ENCODE measurements around the gene EYA4.

Gene EYA4

GRCh38 chr6:133290930-133291329, 49.8 kb downstream of the EYA4 start:
- H3K9me2 ChIP-seq (replicated peaks; ENCODE audit: low read depth, low read length), result no peaks in the 10 kb centered on the region
- H3K79me2 ChIP-seq (ENCODE audit: insufficient read depth, low read length), result no peaks in the 10 kb centered on the region
- no peaks in the 10 kb centered on the region for H3F3A ChIP-seq (ENCODE audit: low read depth)
- no peak overlapping the region for H3K4me2 ChIP-seq (ENCODE audit: low read depth, low read length, poor library complexity, severe bottlenecking)
- H2AFZ ChIP-seq (ENCODE audit: low read length), result no peak overlapping the region
- no peaks in the 10 kb centered on the region for H3K4me1 ChIP-seq (ENCODE audit: insufficient read depth, low read length, poor library complexity, severe bottlenecking)
- no peaks in the 10 kb centered on the region for H3K36me3 ChIP-seq (ENCODE audit: insufficient read depth, low read length)
- TF ChIP-seq CTCF (conservative IDR thresholded peaks at IDR 0.05; ENCODE audit: low read length) (no peak), EZH2phosphoT487 (IDR thresholded peaks at IDR 0.05; ENCODE audit: borderline replicate concordance) (no peak)
- no peaks in the 10 kb centered on the region for H3K27me3 ChIP-seq (ENCODE audit: insufficient read depth, low read length, poor library complexity, severe bottlenecking)
- no peaks in the 10 kb centered on the region for H3K9me3 ChIP-seq (ENCODE audit: insufficient read depth, low read depth, low read length)
- no peaks in the 10 kb centered on the region for H4K20me1 ChIP-seq (ENCODE audit: insufficient read depth, low read length, poor library complexity, severe bottlenecking)
- H3K4me3 ChIP-seq (ENCODE audit: low read length, poor library complexity, severe bottlenecking), result no peak overlapping the region
- H3K9ac ChIP-seq (ENCODE audit: low read depth, low read length, poor library complexity, severe bottlenecking), result no peak overlapping the region

- Histone ChIP-seq H2AFZ (ENCODE audit: low read length) (no peak overlapping the region), H3K36me3 (ENCODE audit: insufficient read depth, low read length) (no peaks in the 10 kb centered on the region), H4K20me1 (ENCODE audit: insufficient read depth, low read length, poor library complexity, severe bottlenecking) (no peaks in the 10 kb centered on the region), H3K27me3 (ENCODE audit: insufficient read depth, low read length, poor library complexity, severe bottlenecking) (no peaks in the 10 kb centered on the region), H3K9ac (ENCODE audit: low read depth, low read length, poor library complexity, severe bottlenecking) (no peak overlapping the region), H3K9me3 (ENCODE audit: insufficient read depth, low read depth, low read length) (no peaks in the 10 kb centered on the region), H3K79me2 (ENCODE audit: insufficient read depth, low read length) (no peaks in the 10 kb centered on the region), H3K4me2 (ENCODE audit: low read depth, low read length, poor library complexity, severe bottlenecking) (no peak overlapping the region), H3F3A (ENCODE audit: low read depth) (no peaks in the 10 kb centered on the region), H3K9me2 (replicated peaks; ENCODE audit: low read depth, low read length) (no peaks in the 10 kb centered on the region), H3K4me3 (ENCODE audit: low read length, poor library complexity, severe bottlenecking) (no peak overlapping the region), H3K4me1 (ENCODE audit: insufficient read depth, low read length, poor library complexity, severe bottlenecking) (no peaks in the 10 kb centered on the region)
- TF ChIP-seq CTCF (conservative IDR thresholded peaks at IDR 0.05; ENCODE audit: low read length), result no peak
- no peak for TF ChIP-seq EZH2phosphoT487 (IDR thresholded peaks at IDR 0.05; ENCODE audit: borderline replicate concordance)
These were observed 50.5 kb downstream of the EYA4 start for GRCh38 chr6:133291671-133292070.

GRCh38 chr6:133297657-133298056, 56.5 kb downstream of the EYA4 start:
- Histone ChIP-seq H2AFZ (ENCODE audit: low read length) (no peak overlapping the region), H3K4me3 (ENCODE audit: low read length, poor library complexity, severe bottlenecking) (no peak overlapping the region), H3K4me2 (ENCODE audit: low read depth, low read length, poor library complexity, severe bottlenecking) (no peak overlapping the region), H3K4me1 (ENCODE audit: insufficient read depth, low read length, poor library complexity, severe bottlenecking) (no peaks in the 10 kb centered on the region), H3K79me2 (ENCODE audit: insufficient read depth, low read length) (no peaks in the 10 kb centered on the region), H3K9me3 (ENCODE audit: insufficient read depth, low read depth, low read length) (no peaks in the 10 kb centered on the region), H3F3A (ENCODE audit: low read depth) (no peaks in the 10 kb centered on the region), H3K9me2 (replicated peaks; ENCODE audit: low read depth, low read length) (no peaks in the 10 kb centered on the region), H3K9ac (ENCODE audit: low read depth, low read length, poor library complexity, severe bottlenecking) (no peak overlapping the region), H3K36me3 (ENCODE audit: insufficient read depth, low read length) (no peaks in the 10 kb centered on the region), H4K20me1 (ENCODE audit: insufficient read depth, low read length, poor library complexity, severe bottlenecking) (no peaks in the 10 kb centered on the region), H3K27me3 (ENCODE audit: insufficient read depth, low read length, poor library complexity, severe bottlenecking) (no peaks in the 10 kb centered on the region)
- TF ChIP-seq EZH2phosphoT487 (IDR thresholded peaks at IDR 0.05; ENCODE audit: borderline replicate concordance), result no peak
- TF ChIP-seq CTCF (conservative IDR thresholded peaks at IDR 0.05; ENCODE audit: low read length), result no peak
